Islet precursor cell (in vitro differentiated cells): Measurements from ENCODE around the gene C3orf22.

Experiments
- DNase-seq: peaks from one replicate; pipeline ENCODE4 v3.0.0-alpha.2; 2018

Gene C3orf22

GRCh38 chr3:126556637-126557414, 1.9 kb downstream of the C3orf22 start:
- DNase-seq: peak; percentile 42

GRCh38 chr3:126555795-126556636, 2.7 kb downstream of the C3orf22 start:
- peak; percentile 50 for DNase-seq

GRCh38 chr3:126554560-126555525, 3.9 kb downstream of the C3orf22 start:
- DNase-seq: peak; percentile 43

GRCh38 chr3:126553284-126554084, 5.2 kb downstream of the C3orf22 start:
- DNase-seq: peak; percentile 43

GRCh38 chr3:126552688-126553283, 5.9 kb downstream of the C3orf22 start:
- DNase-seq: peak; percentile 44

GRCh38 chr3:126551839-126552687, 6.7 kb downstream of the C3orf22 start:
- peak; percentile 42 for DNase-seq

GRCh38 chr3:126551121-126551838, 7.5 kb downstream of the C3orf22 start:
- DNase-seq: peak; percentile 45

- DNase-seq: peak; percentile 42
Observed at GRCh38 chr3:126550488-126551051, 8.2 kb downstream of the C3orf22 start.

GRCh38 chr3:126549861-126550487, 8.8 kb downstream of the C3orf22 start:
- DNase-seq: peak; percentile 50

- peak; percentile 32 for DNase-seq
Observed at GRCh38 chr3:126548556-126549466, 9.9 kb downstream of the C3orf22 start.

- DNase-seq: peak; percentile 33
Observed at GRCh38 chr3:126547721-126548120, 11.0 kb downstream of the C3orf22 start.

- peak; percentile 42 for DNase-seq
Observed at GRCh38 chr3:126546549-126547239, 12.0 kb downstream of the C3orf22 start.

GRCh38 chr3:126546013-126546412, 12.7 kb downstream of the C3orf22 start:
- DNase-seq: peak; percentile 29

- peak; percentile 32 for DNase-seq
Observed at GRCh38 chr3:126545544-126545943, 13.2 kb downstream of the C3orf22 start.

GRCh38 chr3:126544596-126545281, 14.0 kb downstream of the C3orf22 start:
- DNase-seq: peak; percentile 45

GRCh38 chr3:126543457-126544061, 15.2 kb downstream of the C3orf22 start:
- no peak for DNase-seq
